HK-2 (cell line): ENCODE results near the gene TEC.

ENCODE experiments used
- DNase-seq: peaks from one replicate; pipeline ENCODE4 v3.0.0-alpha.2; 2018; ENCODE audit not compliant: unreplicated experiment

The TEC gene

DNA sequence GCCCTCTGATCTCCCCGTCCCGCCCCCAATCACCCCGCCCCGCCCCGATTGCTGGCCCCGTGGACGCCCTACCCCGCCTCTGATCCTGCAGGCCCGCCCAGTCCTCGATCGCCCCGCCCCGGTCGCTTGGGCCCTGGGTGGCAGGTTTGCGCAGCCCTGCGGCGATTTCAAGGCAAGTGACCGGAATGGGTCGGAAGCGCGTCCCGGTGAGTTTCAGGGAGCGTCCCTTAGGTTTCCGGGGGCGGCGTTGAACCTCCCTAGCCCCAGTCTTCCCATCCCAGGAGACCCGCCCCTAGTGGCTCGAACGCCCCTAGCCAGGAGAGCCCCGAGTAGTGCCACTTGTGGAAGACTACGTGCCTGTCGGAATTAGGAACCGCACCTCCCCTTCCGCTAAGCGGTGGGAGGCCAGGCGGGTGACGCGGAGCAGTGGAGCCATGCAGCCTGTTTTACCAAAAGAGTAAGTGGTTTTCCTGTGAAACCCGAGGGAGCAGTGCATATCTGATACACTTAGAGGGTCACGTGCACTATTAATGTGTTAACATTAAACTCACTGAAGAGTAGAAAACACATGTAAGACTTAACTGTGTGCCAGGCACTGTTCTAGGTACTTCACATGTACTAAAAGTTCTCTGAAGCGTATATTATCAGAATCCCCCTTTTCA lies 354 bp upstream of the TEC start:
- DNase-seq: peak; percentile 98

- DNase-seq: no peak
Observed at GRCh38 chr4:48267574-48267973, 2.1 kb downstream of the TEC start.

DNA sequence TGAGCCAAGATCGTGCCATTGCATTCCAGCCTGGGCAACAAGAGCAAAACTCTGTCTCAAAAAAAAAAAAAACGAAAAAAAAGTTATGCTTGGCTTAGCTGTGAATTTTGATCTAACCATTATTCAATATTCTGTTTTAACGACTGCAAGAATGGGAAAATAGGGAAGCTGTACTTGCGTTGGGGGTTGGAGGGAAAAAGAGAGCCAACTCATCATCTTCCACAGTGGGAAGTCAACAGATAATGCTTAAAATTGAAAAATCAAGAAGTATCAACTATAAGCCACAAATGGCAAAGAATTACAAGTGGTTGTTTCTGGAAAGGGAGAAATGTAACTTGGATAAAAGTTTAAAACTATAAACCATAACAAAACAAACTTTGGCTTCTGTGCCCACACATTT lies 2.9 kb downstream of the TEC start:
- DNase-seq: no peak

- DNase-seq: peak; percentile 73
Observed at GRCh38 chr4:48262926-48263325, 6.7 kb downstream of the TEC start.

DNA sequence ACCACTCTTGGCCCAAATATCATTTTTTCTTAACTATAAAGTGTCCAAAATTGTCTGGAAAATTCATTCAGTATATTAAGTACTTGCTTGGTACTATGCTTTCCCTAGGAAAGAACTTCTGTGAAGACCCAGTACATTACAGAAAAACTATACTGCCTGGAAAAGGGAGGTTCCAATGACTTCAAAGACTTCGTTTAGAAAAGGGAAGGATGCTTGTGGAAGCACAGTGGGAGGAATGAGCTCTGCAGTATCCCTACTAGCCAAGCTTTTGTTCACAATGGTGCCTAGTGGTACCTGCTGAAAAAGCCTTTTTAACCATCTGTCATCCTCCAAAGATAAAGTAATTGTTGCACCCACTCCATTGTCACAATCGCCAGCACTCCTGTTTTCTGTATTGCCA lies 7.2 kb downstream of the TEC start:
- no peak for DNase-seq

DNA sequence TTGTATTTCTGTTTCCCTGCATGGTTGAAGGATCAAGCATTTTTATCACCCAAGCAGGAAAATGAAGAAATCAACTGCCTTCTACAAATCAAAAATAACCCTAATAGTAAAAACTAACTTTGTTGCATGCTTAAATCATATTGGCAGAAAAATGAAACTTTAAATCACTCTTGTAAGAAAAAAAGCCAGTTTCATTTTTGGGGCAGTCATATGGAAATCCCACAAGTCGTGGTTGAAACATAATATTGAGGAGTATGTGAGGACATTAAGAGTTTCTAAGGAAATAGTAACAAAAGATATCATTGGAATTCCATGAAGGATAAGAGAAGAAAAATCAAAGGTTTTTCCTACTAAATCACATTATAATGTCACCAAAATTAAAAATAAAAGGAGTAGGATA lies 8.4 kb downstream of the TEC start:
- DNase-seq: no peak

GRCh38 chr4:48259748-48260147 lies 9.9 kb downstream of the TEC start:
- DNase-seq: no peak

DNA sequence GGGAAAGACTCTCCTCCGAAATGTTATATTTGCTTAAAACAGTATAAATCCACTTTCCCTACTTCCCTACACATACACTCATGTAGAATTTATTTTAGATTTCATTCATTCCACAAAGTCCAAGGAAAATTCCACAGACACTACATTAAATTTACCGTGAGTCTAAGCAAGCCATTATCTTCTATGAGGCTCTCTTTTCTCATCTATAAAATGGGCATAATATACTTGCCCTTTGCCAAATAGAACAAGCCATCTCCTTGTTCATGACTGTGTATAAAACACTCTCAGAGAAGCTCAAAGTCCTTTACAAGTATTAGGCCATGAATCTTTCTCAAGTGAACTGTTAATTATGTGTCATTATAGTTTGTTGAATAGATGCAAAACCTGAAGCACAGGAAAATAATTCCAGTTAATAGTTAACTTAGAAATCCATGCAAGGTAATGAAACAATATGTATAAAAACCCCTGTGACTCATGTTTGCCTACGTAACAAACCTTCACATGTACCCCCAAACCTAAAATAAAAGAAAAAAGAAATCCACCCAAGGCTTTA lies 10.7 kb downstream of the TEC start:
- DNase-seq: no peak

GRCh38 chr4:48255959-48256342 lies 13.7 kb downstream of the TEC start:
- DNase-seq: no peak

GRCh38 chr4:48255072-48255958 lies 14.3 kb downstream of the TEC start:
- DNase-seq: no peak

DNA sequence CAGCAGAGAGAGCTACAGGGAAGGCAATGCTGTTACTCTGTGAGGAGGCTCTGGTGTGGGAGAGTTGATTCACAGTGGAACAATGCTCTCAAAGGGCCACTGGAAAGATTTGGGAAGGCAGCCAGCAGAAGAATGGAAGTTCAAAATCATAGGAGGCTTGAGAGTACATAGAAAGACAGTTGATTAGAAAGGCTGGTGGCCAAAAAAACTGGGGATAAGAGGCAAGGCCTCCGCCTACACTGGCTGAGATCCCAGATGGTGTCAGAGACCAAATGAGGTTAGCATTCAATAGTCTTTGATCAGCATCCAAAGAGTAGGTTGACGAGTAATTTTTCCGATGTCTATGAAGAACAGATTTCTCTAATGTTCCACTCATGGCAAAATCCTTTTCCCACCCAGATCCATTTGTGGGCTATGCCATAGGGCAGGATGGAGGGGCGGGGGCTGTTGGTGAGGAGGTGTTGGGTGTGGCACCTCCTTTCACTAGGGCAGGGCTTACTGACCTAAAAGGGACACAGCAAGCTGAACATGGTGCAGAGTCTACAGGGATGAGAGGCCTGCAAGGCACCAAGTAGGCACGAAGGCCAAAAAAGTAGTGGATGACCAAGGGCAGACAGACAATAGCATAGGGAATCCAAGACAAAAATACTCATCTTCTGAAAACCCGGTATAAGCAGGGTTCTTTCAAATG lies 15.1 kb downstream of the TEC start:
- DNase-seq: no peak

GRCh38 chr4:48252313-48252712 lies 17.3 kb downstream of the TEC start:
- DNase-seq: no peak

GRCh38 chr4:48250980-48251379 lies 18.7 kb downstream of the TEC start:
- no peak for DNase-seq

DNA sequence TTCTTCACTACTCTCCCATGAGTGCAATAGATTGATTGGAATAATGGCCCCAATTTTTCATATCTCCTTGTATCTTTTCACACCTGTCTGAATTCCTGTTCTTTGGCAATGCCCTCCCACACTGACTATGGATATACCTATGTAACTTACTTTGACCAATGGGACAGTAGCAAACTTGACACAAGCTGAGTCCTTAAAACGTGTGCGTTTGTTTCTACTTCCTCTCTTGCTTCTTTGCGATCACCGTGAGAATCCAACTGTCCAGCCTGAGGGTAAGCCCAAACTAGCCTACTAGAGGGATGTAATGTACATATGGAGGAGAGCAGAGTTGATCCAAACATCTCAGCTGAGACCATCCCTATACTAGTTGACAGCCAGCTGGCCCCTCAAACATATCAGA lies 19.3 kb downstream of the TEC start:
- DNase-seq: no peak

DNA sequence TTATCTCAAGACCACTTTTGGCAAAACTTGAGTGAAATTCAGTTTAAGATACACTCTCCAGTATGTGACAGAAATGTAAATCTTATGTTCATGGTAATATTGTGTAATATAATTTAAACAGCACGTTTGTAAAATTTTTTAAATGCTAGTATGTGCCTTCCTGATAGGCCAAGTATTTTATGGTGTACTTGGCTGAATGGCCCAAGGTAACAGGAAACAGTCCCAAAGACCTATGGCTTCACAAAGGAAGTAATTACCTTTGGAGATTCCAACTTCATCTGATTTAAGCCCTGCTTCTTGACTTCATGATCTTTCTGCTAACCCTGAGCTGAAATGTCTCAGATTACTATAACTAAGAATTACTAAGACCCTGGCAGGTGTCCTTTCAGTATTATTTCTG lies 20.3 kb downstream of the TEC start:
- no peak for DNase-seq

GRCh38 chr4:48248559-48248953 lies 21.1 kb downstream of the TEC start:
- DNase-seq: no peak

- no peak for DNase-seq
Observed at GRCh38 chr4:48247878-48248558, 21.6 kb downstream of the TEC start.

DNA sequence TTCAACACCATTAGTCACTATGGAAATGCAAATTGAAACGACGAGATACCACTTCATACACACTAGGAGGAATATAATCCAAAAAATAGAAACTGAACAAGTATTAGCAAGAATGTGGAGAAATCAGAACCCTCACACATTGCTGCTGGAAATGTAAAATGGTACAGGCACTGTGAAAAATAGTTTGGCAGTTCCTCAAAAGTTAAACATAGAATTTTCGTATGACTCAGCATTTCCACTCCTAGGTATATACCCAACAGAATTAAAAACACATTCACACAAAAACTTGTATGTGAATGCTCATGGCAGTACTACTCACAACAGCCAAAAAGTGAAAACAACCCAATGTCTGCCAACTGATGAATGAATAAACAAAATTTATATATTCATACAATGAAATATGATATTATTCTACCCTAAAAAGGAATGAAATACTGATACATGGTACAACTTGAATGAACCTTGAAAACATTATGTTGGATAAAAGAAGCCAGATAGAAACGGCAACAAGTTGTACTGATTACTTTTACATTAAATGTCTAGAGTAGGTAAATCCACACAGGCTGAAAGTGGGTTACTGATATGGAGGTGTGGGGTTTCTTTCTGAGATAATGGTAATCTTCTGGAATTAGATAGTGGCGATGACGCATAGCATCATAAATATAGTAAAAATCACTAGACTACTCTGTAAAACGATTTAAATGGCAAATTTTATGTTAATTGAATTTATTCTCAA lies 22.3 kb downstream of the TEC start:
- DNase-seq: no peak

GRCh38 chr4:48244665-48245064 lies 25.0 kb downstream of the TEC start:
- DNase-seq: no peak

GRCh38 chr4:48243887-48244286 lies 25.8 kb downstream of the TEC start:
- DNase-seq: no peak

DNA sequence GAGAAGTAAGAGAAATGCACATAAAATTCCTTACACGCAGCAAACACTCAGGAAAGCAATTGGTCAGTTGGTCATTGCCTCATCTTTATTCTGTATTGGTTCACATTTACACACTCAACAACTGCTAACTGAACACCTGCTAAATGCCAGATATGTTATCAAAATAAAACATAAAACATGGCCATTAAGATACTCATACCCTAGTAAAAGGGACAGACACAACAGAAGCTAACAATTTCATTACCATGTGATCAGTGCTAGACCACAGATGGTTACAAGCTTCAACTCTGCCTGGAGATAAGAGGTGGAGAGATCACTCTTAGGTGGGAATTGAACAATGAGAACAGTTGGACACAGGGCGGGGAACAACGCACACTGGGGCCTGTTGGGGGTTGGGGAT lies 26.2 kb downstream of the TEC start:
- no peak for DNase-seq
